Upper lobe of right lung (tissue), 1 donor: ENCODE results near the gene EPB42. TPM values are rescaled to one million over a fixed set of nuclear protein-coding genes. Genes with fewer than 3 reads are reported as not detected.
"Not testable (repeated sequence)": the region's sequence is repeated elsewhere in the genome, so short reads cannot be mapped to it uniquely, and the experiment has no call there.

Source experiments
- ATAC-seq: fragments of 200-7000 bp; cut with Tn5 transposase; one replicate; pipeline ENCODE4 v1.9.1; 2020; ENCODE audit warnings: mild to moderate bottlenecking, moderate library complexity
- DNase-seq: peaks from one replicate; pipeline ENCODE4 v3.0.0-alpha.2; 2020
- H3K27ac ChIP-seq: fragments of 200-600 bp; one replicate; pipeline ENCODE4 v1.8.0; 2022
- H3K27me3 ChIP-seq: fragments of 200-600 bp; one replicate; pipeline ENCODE4 v1.8.0; 2022; ENCODE audit warnings: mild to moderate bottlenecking
- H3K36me3 ChIP-seq: fragments of 200-600 bp; one replicate; pipeline ENCODE4 v1.8.0; 2022
- H3K4me1 ChIP-seq: fragments of 200-600 bp; one replicate; pipeline ENCODE4 v1.8.0; 2022
- H3K4me3 ChIP-seq: fragments of 200-600 bp; one replicate; pipeline ENCODE4 v1.8.0; 2022; ENCODE audit warnings: mild to moderate bottlenecking
- H3K9me3 ChIP-seq: fragments of 200-600 bp; one replicate; pipeline ENCODE4 v1.8.0; 2022
- CTCF ChIP-seq: fragments of 200-600 bp; IDR thresholded peaks from one replicate; pipeline ENCODE4 v1.8.0; 2022; ENCODE audit warnings: antibody characterized with exemption
- intact Hi-C: fragments of 100-400 bp; cut with DNase I; formaldehyde crosslinking; loops from one replicate; pipeline ENCODE4 v1.11.0; 2022
- total RNA-seq: library from RNA; stranded (reverse); fragmentation: NEBNext Ultra II Directional; extraction: Animal tissue kit (Norgen Biotek cat#: 25700); gene quantifications from one replicate; pipeline ENCODE4 v1.2.1, GENCODE V29; 2021
- donor health status: DM: no; HTN: yes; CAD: no; lungs with severe emphysema.

EPB42 gene
- total RNA-seq, 1 donor from 2014 or later, result not detected

DNA sequence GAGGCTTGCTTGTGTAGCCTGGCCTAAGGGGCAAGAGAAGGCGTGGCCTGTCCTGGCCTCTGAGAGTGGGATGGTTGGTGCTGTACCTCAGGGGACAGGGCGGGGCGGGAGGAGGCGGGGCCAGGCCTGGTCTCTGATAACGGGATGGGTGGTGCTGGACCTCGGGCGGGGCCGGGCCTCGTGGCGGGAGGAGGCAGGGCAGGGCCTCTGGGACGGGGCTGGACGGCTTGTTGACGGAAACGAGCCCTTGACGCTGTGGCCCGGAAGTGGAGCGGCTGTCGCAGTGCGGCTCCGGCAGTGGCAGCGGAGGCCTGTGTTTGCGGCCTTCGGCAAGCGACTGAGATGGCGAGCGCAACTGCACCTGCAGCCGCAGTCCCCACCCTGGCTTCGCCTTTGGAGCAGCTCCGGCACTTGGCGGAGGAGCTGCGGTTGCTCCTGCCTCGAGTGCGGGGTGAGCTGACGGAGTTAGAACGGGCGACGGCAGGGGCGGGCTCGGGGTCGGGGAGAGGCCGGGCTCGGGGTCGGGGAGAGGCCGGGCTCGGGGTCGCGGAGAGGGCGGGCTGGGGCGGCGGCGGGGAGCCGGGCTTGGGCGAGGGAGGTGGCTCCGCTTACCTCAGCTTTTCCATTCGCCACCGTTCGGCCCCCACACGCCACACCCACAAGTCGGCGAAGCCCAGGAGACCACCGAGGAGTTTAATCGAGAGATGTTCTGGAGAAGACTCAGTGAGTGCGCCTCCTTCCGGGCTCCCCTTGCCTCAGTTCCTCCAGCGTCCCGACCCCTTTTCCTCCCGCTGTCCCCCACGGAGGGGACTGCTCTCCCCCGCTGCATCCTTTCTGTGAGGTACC, 35.4 kb downstream of the EPB42 start, which contains the start of gene CCNDBP1:
CCNDBP1 (plus strand) TSS at position 247 of the 846 bp plus-strand sequence; CDS start at position 343, 96 bp downstream.
- Histone ChIP-seq H3K9me3 (no peaks in the 10 kb centered on the region), H3K4me3 (peak within 1 kb of the TSS; percentile 88), H3K4me1 (peaks cover 26% of the 10 kb centered on the region), H3K36me3 (peaks cover 54% of the 10 kb centered on the region), H3K27ac (peak within 1 kb of the TSS; percentile 91), H3K27me3 (no peaks in the 10 kb centered on the region)
- TF ChIP-seq CTCF, result peak; percentile 44
- intact Hi-C loops, result no loop called here
- DNase-seq (peak; percentile 100), ATAC-seq (peak; percentile 99)

- no peak for DNase-seq
- ATAC-seq, result no peak
- TF ChIP-seq CTCF, result no peak
- intact Hi-C loops, result no loop called here
- Histone ChIP-seq H3K27ac (peak overlapping the region; percentile 91), H3K27me3 (no peaks in the 10 kb centered on the region), H3K4me1 (peaks cover 26% of the 10 kb centered on the region), H3K9me3 (no peaks in the 10 kb centered on the region), H3K4me3 (peak overlapping the region; percentile 88), H3K36me3 (peaks cover 54% of the 10 kb centered on the region)
These were observed 36.3 kb downstream of the EPB42 start for GRCh38 chr15:43184407-43185124.

DNA sequence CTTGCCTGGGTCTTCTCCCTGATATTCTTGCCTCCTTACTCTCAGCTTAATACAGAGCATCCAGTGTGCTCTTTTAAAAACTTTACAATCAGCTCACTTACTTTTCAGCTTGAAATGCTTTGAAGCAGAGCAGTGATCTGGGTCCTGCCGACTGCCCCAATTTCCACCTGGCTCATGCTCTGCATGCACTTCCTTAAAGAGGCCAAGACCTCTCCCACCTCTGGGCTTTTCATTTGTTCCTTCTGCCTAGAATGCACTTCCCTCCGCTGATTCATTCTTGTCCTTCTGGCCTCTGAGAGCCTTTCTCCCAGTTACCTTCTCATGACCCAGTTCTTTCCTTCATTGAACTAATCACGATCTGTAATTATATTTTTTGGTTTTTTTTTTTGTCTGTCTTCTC, 37.5 kb downstream of the EPB42 start:
- Histone ChIP-seq H3K4me1 (peaks cover 26% of the 10 kb centered on the region), H3K9me3 (no peaks in the 10 kb centered on the region), H3K27ac (no peak overlapping the region), H3K36me3 (peaks cover 56% of the 10 kb centered on the region), H3K27me3 (no peaks in the 10 kb centered on the region), H3K4me3 (no peak overlapping the region)
- TF ChIP-seq CTCF, result no peak
- ATAC-seq (no peak), DNase-seq (no peak)
- intact Hi-C loops, result no loop called here

DNA sequence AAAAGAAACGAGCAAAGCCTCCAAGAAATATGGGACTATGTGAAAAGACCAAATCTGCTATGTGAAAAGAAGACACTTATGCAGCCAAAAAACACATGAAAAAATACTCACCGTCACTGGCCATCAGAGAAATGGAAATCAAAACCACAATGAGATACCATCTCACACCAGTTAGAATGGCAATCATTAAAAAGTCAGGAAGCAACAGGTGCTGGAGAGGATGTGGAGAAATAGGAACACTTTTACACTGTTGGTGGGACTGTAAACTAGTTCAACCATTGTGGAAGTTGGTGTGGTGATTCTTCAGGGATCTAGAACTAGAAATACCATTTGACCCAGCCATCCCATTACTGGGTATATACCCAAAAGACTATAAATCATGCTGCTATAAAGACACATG, 43.7 kb downstream of the EPB42 start:
- H3K9me3 ChIP-seq, H3K4me1 ChIP-seq, H3K27ac ChIP-seq, ATAC-seq, H3K4me3 ChIP-seq, intact Hi-C loops, H3K27me3 ChIP-seq, DNase-seq: not testable (repeated sequence)
- peaks cover 67% of the 10 kb centered on the region for H3K36me3 ChIP-seq

DNA sequence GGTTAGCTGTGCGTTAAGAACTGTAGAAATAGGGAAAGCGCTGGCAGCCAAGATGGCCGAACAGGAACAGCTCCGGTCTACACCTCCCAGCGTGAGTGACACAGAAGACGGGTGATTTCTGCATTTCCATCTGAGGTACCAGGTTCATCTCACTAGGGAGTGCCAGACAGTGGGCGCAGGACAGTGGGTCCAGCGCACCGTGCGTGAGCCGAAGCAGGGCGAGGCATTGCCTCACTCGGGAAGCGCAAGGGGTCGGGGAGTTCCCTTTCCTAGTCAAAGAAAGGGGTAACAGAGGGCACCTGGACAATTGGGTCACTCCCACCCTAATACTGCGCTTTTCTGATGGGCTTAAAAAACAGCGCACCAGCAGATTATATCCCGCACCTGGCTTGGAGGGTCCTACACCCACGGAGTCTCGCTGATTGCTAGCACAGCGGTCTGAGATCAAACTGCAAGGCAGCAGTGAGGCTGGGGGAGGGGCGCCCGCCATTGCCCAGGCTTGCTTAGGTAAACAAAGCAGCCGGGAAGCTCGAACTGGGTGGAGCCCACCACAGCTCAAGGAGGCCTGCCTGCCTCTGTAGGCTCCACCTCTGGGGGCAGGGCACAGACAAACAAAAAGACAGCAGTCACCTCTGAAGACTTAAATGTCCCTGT, 45.0 kb downstream of the EPB42 start:
- H3K27ac ChIP-seq, DNase-seq, H3K27me3 ChIP-seq, H3K9me3 ChIP-seq, H3K4me3 ChIP-seq, H3K4me1 ChIP-seq, ATAC-seq, intact Hi-C loops: not testable (repeated sequence)
- H3K36me3 ChIP-seq, result peaks cover 59% of the 10 kb centered on the region

DNA sequence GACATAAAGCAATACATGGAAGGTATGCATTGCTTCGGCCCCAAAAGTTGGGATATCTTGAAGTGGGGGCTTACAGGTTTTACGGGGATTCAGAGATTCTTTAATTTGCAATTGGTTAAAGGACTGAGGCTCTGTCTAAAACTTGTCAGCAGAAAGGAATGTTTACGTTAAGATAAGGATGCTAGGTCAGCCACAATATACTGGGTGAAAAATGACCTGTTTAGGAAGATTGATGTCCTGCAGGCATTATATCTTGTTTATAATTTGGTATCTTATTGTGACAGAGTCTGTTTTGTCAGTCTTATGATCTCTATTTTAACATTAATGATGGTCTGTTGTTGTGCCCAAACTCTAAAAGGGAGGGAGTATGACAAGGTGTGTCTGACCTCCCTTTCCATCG, 50.9 kb downstream of the EPB42 start:
- Histone ChIP-seq H3K36me3 (peaks cover 51% of the 10 kb centered on the region), H3K4me3 (no peak overlapping the region), H3K27ac (no peak overlapping the region), H3K9me3 (no peaks in the 10 kb centered on the region), H3K27me3 (no peaks in the 10 kb centered on the region), H3K4me1 (no peaks in the 10 kb centered on the region)
- no peak for ATAC-seq
- DNase-seq, result no peak
- no peak for TF ChIP-seq CTCF
- intact Hi-C loops, result no loop called here
